GM10266 (cell line): ENCODE results near the gene HRH4.

Experiments
- DNase-seq: peaks from one replicate; pipeline ENCODE4 v3.0.0; 2012; ENCODE audit errors: extremely low spot score
- TF ChIP-seq, protein P1 (sequence below): IDR thresholded peaks from 2 replicates; pipeline ENCODE4 v1.5.1; 2012; ENCODE audit warnings: mild to moderate bottlenecking, low read depth; ENCODE audit not compliant: control insufficient read depth, insufficient read depth; ENCODE audit errors: missing control alignments

The HRH4 gene

GRCh38 chr18:24494586-24494985 is 34.1 kb downstream of the HRH4 start:
- TF ChIP-seq, protein P1, sequence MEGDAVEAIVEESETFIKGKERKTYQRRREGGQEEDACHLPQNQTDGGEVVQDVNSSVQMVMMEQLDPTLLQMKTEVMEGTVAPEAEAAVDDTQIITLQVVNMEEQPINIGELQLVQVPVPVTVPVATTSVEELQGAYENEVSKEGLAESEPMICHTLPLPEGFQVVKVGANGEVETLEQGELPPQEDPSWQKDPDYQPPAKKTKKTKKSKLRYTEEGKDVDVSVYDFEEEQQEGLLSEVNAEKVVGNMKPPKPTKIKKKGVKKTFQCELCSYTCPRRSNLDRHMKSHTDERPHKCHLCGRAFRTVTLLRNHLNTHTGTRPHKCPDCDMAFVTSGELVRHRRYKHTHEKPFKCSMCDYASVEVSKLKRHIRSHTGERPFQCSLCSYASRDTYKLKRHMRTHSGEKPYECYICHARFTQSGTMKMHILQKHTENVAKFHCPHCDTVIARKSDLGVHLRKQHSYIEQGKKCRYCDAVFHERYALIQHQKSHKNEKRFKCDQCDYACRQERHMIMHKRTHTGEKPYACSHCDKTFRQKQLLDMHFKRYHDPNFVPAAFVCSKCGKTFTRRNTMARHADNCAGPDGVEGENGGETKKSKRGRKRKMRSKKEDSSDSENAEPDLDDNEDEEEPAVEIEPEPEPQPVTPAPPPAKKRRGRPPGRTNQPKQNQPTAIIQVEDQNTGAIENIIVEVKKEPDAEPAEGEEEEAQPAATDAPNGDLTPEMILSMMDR = no peak
- DNase-seq = no peak

DNA sequence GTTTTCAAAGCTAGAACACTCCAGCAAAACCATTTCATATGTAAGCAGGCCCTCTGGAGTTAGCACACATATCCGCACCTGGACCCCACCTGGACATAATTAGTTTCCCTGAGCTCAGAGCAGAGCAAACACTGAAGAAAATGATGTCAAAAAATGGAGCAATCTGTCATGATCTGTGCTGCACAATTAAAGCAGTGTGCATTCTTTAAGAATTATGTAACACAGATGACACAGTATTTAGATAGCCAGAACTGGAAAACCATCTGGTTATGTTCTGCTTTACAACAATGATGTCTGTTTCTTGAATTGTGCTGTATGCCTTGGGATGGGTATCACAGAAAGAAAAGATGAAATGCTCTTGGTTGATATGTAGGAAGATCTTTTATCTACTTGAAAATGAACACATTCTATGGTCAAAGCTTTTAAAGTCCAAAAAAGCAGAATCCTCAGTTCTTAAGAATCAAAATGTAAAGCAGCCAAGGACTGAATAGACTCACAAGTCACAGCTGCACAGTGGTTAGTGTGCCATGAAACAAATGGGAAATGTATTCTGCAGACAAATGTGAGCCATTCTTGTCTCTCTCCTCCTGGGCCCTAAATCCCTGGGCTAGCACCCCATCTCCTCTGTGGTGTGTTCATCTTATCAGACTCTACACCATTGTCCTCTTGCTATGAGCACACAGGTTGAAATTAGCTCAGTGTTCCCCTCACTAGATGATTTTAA is 36.8 kb downstream of the HRH4 start:
- DNase-seq = no peak
- TF ChIP-seq, protein P1 = no peak

DNA sequence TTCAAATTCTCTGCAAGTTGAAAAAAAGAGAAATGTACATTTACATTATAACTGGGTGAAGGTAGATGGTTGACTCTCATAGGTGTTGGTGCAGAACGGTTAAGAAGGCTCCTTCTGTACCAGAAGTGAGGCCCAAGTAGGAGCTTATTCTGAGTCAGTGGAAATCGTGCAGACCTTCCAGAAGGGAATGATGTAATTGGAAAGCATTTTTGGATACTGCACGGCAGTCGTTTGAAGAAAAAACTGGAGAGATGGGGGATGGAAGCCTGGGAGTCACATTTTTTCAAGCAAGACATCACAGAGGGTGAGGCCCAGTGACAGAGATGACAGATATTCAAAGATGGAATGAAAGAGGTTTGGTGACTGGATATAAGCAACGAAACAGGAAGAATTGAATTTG is 39.4 kb downstream of the HRH4 start:
- DNase-seq = no peak
- TF ChIP-seq, protein P1 = no peak

DNA sequence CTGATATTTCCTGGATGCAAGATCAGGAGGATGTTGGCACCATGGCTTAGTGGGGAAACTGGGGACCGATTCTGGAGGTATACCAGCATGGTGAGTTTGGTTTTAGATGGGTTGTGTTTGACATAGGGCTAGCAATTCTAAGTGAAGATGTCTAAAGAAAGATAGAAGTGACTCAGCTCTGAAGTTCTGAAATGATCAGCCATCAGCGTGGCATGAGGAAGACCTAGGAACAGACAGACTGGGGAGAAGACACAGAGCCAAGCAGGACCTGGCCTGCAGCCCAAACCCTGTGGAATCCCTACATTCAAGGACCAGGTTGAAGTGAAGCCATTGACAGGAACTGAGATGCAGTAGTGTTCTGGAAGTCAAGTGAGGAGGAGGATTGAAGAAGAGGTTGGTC is 39.8 kb downstream of the HRH4 start:
- TF ChIP-seq, protein P1 = no peak
- no peak for DNase-seq

- TF ChIP-seq, protein P1 = no peak
- DNase-seq = no peak
Observed at GRCh38 chr18:24500766-24501165, 40.3 kb downstream of the HRH4 start.

DNA sequence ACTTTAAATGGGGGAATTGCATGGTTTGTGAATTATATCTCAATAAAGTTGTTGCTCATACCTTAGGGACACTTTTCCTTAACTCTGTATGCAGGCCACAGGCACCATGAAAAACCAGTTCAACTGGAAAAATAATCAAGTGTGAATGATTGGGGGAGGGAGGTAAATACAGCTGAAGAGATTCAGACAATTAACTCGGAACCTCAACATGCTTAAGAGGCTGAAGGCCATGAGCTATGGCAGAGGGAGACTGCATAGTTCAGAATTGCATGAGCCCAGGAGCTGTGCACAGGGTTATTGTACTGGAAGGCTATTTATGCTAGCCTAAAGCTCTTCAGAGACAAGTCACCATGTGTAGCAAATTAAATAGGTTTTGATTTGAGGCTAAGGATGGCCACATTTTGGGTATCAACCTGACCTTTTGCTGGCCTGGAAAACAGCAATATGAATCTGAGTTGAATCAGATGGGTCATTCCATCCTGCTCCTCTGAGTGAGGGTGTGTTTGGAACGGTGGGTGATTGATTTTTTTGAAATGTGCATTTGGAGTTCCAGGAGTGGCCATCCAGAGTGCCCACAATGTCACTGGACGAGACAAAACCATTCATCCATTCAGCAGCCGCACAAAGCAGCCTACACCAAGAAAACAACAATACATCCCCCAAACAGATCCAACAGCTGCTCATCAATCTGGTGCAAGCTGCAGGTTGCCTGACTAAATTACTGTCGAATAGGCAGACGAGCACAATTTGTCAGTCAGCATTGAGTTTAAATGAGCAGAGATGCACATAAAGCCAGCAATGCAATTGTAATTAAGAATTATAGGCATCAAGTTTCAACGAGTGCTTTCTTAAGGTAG is 42.5 kb downstream of the HRH4 start:
- no peak for DNase-seq
- TF ChIP-seq, protein P1 = no peak

GRCh38 chr18:24504401-24504800 is 44.0 kb downstream of the HRH4 start:
- TF ChIP-seq, protein P1 = no peak
- no peak for DNase-seq
